SK-N-SH (cell line): Measurements from ENCODE around the gene CPLANE1. TPM values are rescaled to one million over a fixed set of nuclear protein-coding genes. Genes with fewer than 3 reads are reported as not detected.
"Not testable (repeated sequence)": the region's sequence is repeated elsewhere in the genome, so short reads cannot be mapped to it uniquely, and the experiment has no call there.

Source experiments
- CTCF ChIA-PET: fragments of 300-600, 350-600 bp; formaldehyde crosslinking; extraction: SDS; loops from one replicate; lab custom pipeline; 2021; lab: Yijun Ruan, JAX
- POLR2A ChIA-PET: fragments of 350-600 bp; sonication (Branson Sonifier 250); formaldehyde crosslinking; extraction: SDS; loops from one replicate; lab custom pipeline; 2020; ENCODE audit warnings: antibody characterized with exemption, inconsistent platforms; lab: Yijun Ruan, JAX
- DNase-seq: peaks from one replicate; pipeline ENCODE4 v3.0.0; 2012
- H2AFZ ChIP-seq: fragments of 200-600 bp; sonication (generic); 2 replicates; pipeline ENCODE4 v1.8.1; 2016; ENCODE audit warnings: antibody characterized with exemption, mild to moderate bottlenecking, low read depth
- H3F3A ChIP-seq: fragments of 200-600 bp; sonication (generic); replicated peaks from 2 replicates; pipeline ENCODE3; 2016; ENCODE audit warnings: antibody characterized with exemption, mild to moderate bottlenecking; ENCODE audit not compliant: insufficient read depth
- H3K27ac ChIP-seq, 2 experiments: fragments of 200-500 bp in 1 of 2; fragments of 200-600 bp in 1 of 2; sonication (Bioruptor generic) in 1 of 2; sonication (generic), shearing (Covaris generic) in 1 of 2; 2 replicates each; pipeline versions ENCODE4 v1.5.1 to v1.6.1; 2014 to 2016; ENCODE audit warnings: low read depth in 2 of 2, inconsistent platforms in 1 of 2, low read length in 1 of 2, mild to moderate bottlenecking in 1 of 2, mixed read lengths in 1 of 2
- H3K27me3 ChIP-seq: fragments of 200-600 bp; sonication (generic), shearing (Covaris generic); 2 replicates; pipeline ENCODE4 v1.6.1; 2016; ENCODE audit warnings: mixed run types; ENCODE audit not compliant: insufficient read depth
- H3K36me3 ChIP-seq, 2 experiments: fragments of 200-500 bp in 1 of 2; fragments of 200-600 bp in 1 of 2; sonication (Bioruptor generic) in 1 of 2; sonication (generic) in 1 of 2; replicated peaks in 1 of 2; 2 replicates each; pipeline versions ENCODE3 to v1.5.1; 2014 to 2016; ENCODE audit warnings: low read length in 1 of 2, mild to moderate bottlenecking in 1 of 2; ENCODE audit not compliant: insufficient read depth in 2 of 2, control insufficient read depth in 1 of 2
- H3K4me1 ChIP-seq, 2 experiments: fragments of 200-500 bp in 1 of 2; fragments of 200-600 bp in 1 of 2; sonication (Bioruptor generic) in 1 of 2; sonication (generic), shearing (Covaris generic) in 1 of 2; 2 replicates each; pipeline versions ENCODE4 v1.5.1 to v1.6.1; 2014 to 2016; ENCODE audit warnings: low read depth in 1 of 2, low read length in 1 of 2, mixed run types in 1 of 2; ENCODE audit not compliant: insufficient read depth in 2 of 2, control insufficient read depth in 1 of 2
- H3K4me2 ChIP-seq: fragments of 200-600 bp; sonication (generic), shearing (Covaris generic); 2 replicates; pipeline ENCODE4 v1.6.1; 2017; ENCODE audit warnings: mixed run types
- H3K4me3 ChIP-seq, 2 experiments: fragments of 200-500 bp in 1 of 2; fragments of 200-600 bp in 1 of 2; sonication (Bioruptor generic) in 1 of 2; sonication (generic), shearing (Covaris generic) in 1 of 2; 2 replicates each; pipeline versions ENCODE4 v1.5.1 to v1.8.1; 2014 to 2016; ENCODE audit warnings: low read depth in 2 of 2, inconsistent platforms in 1 of 2, low read length in 1 of 2, mild to moderate bottlenecking in 1 of 2, mixed read lengths in 1 of 2, moderate library complexity in 1 of 2
- H3K79me2 ChIP-seq: fragments of 200-600 bp; sonication (generic); 2 replicates; pipeline ENCODE4 v1.8.1; 2017; ENCODE audit warnings: mild to moderate bottlenecking; ENCODE audit not compliant: insufficient read depth
- H3K9ac ChIP-seq: fragments of 200-600 bp; sonication (generic); 2 replicates; pipeline ENCODE4 v1.6.1; 2017; ENCODE audit warnings: mixed run types
- H3K9me2 ChIP-seq: fragments of 200-600 bp; sonication (generic); 2 replicates; pipeline ENCODE4 v1.6.1; 2017; ENCODE audit warnings: mixed run types
- H3K9me3 ChIP-seq: fragments of 200-600 bp; sonication (generic); 2 replicates; pipeline ENCODE4 v1.6.1; 2017; ENCODE audit warnings: mixed run types, mild to moderate bottlenecking, moderate library complexity
- H4K20me1 ChIP-seq: fragments of 200-600 bp; sonication (generic); 2 replicates; pipeline ENCODE4 v1.6.1; 2017; ENCODE audit warnings: mild to moderate bottlenecking, mixed run types; ENCODE audit not compliant: insufficient read depth
- EP300 ChIP-seq, 2 experiments: IDR thresholded peaks; 2 replicates each; pipeline versions ENCODE4 v1.4.0 to v1.6.1; 2012; ENCODE audit warnings: borderline replicate concordance in 1 of 2, low read depth in 1 of 2, low read length in 1 of 2
- FOXJ3 ChIP-seq: sonication (generic); formaldehyde crosslinking; IDR thresholded peaks from 2 replicates; pipeline ENCODE4 v1.5.1; 2020; ENCODE audit warnings: mild to moderate bottlenecking, missing genetic modification reagents
- GABPA ChIP-seq: IDR thresholded peaks from 2 replicates; pipeline ENCODE4 v1.4.0; 2012; ENCODE audit warnings: low read depth, mild to moderate bottlenecking
- NRF1 ChIP-seq: IDR thresholded peaks from 2 replicates; pipeline ENCODE4 v1.6.1; 2012; ENCODE audit warnings: low read depth, mild to moderate bottlenecking, low read length
- RCOR1 ChIP-seq: fragments of 150-350 bp; IDR thresholded peaks from 2 replicates; pipeline ENCODE4 v1.6.1; 2017; ENCODE audit warnings: antibody characterized with exemption, low read length
- USF2 ChIP-seq: fragments of 150-350 bp; IDR thresholded peaks from 2 replicates; pipeline ENCODE4 v1.6.1; 2017; ENCODE audit warnings: antibody characterized with exemption, low read length, low read depth, borderline replicate concordance
- WGBS: methylation state at CpG from one replicate; pipeline ENCODE4 v1.1.6; 2017; ENCODE audit warnings: low lambda C conversion rate; 5-methylcytosine and 5-hydroxymethylcytosine counted together
- polyA plus RNA-seq, 3 experiments: library from polyadenylated mRNA; depleted of rRNA; stranded (reverse); fragments of >200 nt; gene quantifications; 2 replicates each; pipeline ENCODE4 v1.2.3, GENCODE V29; 2012

The CPLANE1 gene
- polyA plus RNA-seq, 1 of the 3 experiments (the other 2 are of a cell fraction) = 3.6 TPM

DNA sequence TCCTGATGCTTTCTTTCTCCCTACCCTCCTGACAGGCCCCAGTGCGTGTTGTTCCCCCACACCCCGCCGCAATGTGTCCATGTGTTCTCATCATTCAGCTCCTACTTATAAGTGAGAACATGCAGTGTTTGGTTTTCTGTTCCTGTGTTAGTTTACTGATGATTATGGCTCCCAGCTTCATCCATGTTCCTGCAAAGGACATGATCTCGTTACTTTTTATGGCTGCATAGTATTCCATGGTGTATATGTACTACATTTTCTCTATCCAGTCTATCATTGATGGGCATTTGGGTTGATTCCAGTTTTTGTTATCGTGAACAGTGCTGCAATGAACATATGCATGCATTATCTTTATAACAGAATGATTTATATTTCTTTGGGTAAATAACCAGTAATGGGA, 149.9 kb downstream of the CPLANE1 start:
- H3K9ac ChIP-seq, POLR2A ChIA-PET, H2AFZ ChIP-seq, H3K4me2 ChIP-seq, H3K27ac ChIP-seq, H4K20me1 ChIP-seq, H3K27me3 ChIP-seq, H3K9me2 ChIP-seq, DNase-seq, H3K79me2 ChIP-seq, H3K4me3 ChIP-seq, CTCF ChIA-PET, H3K4me1 ChIP-seq, H3K9me3 ChIP-seq, H3F3A ChIP-seq: not testable (repeated sequence)
- H3K36me3 ChIP-seq = peaks cover 0 to 40% of the 10 kb centered on the region in 2 experiments
- WGBS = 96% methylated on average over 5 of the region's 5 CpGs

DNA sequence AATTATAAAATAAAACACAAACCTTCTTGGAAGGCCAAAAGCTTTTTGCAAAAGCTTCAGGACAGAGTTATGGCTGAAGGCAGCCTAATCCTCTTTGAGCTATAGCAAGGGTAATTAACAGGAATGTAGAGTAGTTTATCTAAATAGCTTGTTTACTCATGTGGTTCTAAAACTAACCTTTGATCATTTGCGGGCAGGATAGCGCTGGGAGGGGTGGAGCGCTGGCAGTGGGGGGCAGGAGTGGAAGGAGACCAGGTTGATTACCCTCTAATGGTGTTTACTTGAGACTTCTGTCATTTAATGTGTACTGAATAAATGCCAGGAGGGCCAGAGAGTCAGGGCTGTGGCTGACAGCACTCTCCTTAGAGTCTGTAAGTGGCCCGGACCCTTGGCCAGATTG, 155.4 kb downstream of the CPLANE1 start:
- POLR2A ChIA-PET = not testable (repeated sequence)
- WGBS = 93% methylated on average over 4 of the region's 4 CpGs

DNA sequence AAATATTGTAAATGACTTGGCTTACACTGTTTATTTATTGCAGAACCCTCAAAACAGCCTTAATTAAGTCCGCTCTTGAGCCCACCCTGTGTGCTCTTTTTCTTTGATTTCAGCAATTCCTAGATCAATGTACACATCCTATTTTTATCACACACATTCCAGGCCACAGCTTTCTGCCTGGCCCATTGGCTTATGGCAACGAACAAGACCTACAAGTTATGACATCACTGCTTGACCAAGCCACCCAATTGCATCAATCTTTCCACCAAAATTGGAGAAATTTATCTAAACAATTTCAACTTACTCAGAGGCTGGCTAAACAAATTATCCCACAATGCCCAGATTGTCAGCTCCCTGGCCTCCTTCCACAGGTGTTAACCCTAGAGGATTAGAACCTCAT, 158.4 kb downstream of the CPLANE1 start:
- no peak for DNase-seq
- Histone ChIP-seq H3K4me3 (no peak overlapping the region), H3K4me2 (no peak overlapping the region), H3K79me2 (no peaks in the 10 kb centered on the region), H2AFZ (no peak overlapping the region), H3K27me3 (no peaks in the 10 kb centered on the region), H3K36me3 (peaks cover 0 to 17% of the 10 kb centered on the region in 2 experiments), H4K20me1 (no peaks in the 10 kb centered on the region), H3K9me2 (no peaks in the 10 kb centered on the region), H3K9me3 (no peaks in the 10 kb centered on the region), H3K9ac (no peak overlapping the region), H3F3A (no peaks in the 10 kb centered on the region), H3K27ac (no peak overlapping the region), H3K4me1 (no peaks in the 10 kb centered on the region)
- ChIA-PET CTCF (interaction anchor here (1.7 kb wide), 1 partner anchor 19 kb away, joined by 5 read pairs; no protein-coding TSS in a partner anchor), POLR2A (no interaction called here)
- no peak for TF ChIP-seq FOXJ3 (CRISPR knock-in tag)
- no peak for TF ChIP-seq USF2
- TF ChIP-seq NRF1 = no peak
- no peak for TF ChIP-seq RCOR1
- no peak for TF ChIP-seq EP300 (IDR thresholded peaks at IDR 0.05; ENCODE audit: borderline replicate concordance in 1 of 2, low read depth in 1 of 2, low read length in 1 of 2)
- no peak for TF ChIP-seq GABPA
- 90% methylated on average over 2 of the region's 2 CpGs for WGBS

More for the DNA sequence above, 155.4 kb downstream of the CPLANE1 start:
- CTCF ChIA-PET, H3K9ac ChIP-seq, H3K9me2 ChIP-seq, DNase-seq, H3K4me3 ChIP-seq, H3K9me3 ChIP-seq, H3K79me2 ChIP-seq, H3K4me1 ChIP-seq, H2AFZ ChIP-seq, H3K27me3 ChIP-seq, H3K4me2 ChIP-seq, H4K20me1 ChIP-seq, H3F3A ChIP-seq, H3K27ac ChIP-seq: not testable (repeated sequence)
- H3K36me3 ChIP-seq = peaks cover 0 to 25% of the 10 kb centered on the region in 2 experiments
